ENCODE data around the gene ERP27. TPM values are rescaled to one million over a fixed set of nuclear protein-coding genes. Genes with fewer than 3 reads are reported as not detected.

ERP27 gene
- total and polyA plus RNA-seq, 9 donors: 0.09 to 1.2 (median 0.48) TPM

DNA sequence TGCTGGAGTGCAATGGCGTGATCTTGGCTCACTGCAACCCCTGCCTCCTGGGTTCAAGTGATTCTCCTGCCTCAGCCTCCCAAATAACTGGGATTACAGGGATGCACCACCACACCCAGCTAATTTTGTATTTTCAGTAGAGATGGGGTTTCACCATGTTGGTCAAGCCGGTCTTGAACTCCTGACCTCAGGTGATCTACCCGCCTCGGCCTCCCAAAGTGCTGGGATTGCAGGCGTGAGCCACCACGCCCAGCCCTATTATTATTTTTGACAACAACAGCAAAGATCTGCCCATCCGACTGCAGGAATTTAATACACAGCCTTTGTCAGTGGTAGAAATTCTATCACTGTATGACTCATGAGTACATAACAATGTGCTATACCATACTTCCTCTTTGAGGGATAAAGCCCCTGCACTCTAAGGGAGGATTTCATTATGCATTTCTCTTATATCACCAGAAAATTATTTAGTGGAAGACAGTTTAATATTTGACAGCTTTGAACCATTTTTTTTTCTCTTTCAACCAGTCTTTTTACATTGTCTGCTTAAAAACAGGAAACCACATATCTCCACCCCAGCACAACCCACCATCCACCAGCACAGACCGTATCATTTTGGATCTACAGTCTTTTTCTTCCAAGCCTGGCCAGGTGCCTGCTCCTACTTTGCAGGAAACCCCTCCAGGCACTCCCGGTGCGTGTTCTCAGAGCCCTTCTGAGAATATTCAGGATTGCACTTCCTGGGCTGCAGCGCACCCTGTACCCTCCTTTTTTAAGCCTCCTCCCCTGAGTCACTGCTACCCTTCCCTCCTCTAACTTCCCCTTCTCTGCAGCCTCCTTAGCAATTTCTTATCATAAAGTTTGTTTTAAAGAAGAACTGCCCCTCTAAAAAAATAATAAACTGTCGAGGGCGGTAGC is 22.5 kb upstream of the ERP27 start:
- Histone ChIP-seq H3K4me3 (ENCODE audit: low read length) (peak overlapping the region; percentile 46), H3K36me3 (ENCODE audit: control insufficient read depth, insufficient read depth, low read length) (no peaks in the 10 kb centered on the region), H3K27me3 (ENCODE audit: control insufficient read depth, insufficient read depth, low read length) (no peaks in the 10 kb centered on the region), H3K4me1 (ENCODE audit: control insufficient read depth, insufficient read depth, low read length) (no peaks in the 10 kb centered on the region), H3K9me3 (replicated peaks; ENCODE audit: control insufficient read depth, low read depth, low read length) (no peaks in the 10 kb centered on the region), H3K27ac (ENCODE audit: low read length) (peak overlapping the region; percentile 73)
- WGBS (ENCODE audit: insufficient coverage): 65% methylated on average over 10 of the region's 13 CpGs
- no peak for DNase-seq

DNA sequence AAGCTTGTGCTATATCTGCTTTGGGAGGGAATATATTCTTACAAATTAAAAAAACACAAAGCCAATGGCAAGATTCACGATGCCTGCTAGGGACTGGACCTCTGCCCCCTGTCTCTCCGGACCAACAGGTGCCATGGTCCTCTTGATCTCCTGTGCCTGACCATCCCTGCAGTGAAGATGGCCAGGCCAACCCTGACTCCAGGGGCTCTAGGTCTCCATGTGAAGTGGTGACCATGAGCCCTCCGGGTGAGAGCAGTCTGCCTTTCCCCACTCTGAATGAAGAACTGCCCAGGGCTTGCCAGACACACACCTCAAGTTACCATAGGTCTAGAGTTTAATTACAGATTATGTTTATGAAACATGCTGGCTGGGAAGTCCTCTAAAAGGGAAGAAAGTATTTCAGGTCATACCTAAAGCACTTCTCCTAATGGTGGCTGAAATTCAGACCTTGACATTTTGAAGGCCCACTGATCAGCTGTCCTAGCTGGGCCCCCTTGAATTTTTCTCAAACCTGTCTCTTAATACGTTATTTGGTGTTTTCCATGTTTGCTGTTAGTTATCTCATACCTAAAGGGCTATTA is 21.7 kb upstream of the ERP27 start:
- peak overlapping the region; percentile 9 for H3K4me3 ChIP-seq (ENCODE audit: low read length)
- no peaks in the 10 kb centered on the region for H3K9me3 ChIP-seq (replicated peaks; ENCODE audit: control insufficient read depth, low read depth, low read length)
- no peaks in the 10 kb centered on the region for H3K36me3 ChIP-seq (ENCODE audit: control insufficient read depth, insufficient read depth, low read length)
- no peaks in the 10 kb centered on the region for H3K27me3 ChIP-seq (ENCODE audit: control insufficient read depth, insufficient read depth, low read length)
- 82% methylated on average over 1 of the region's 4 CpGs for WGBS (ENCODE audit: insufficient coverage)
- no peaks in the 10 kb centered on the region for H3K4me1 ChIP-seq (ENCODE audit: control insufficient read depth, insufficient read depth, low read length)
- no peak for DNase-seq
- H3K27ac ChIP-seq (ENCODE audit: low read length): peak overlapping the region; percentile 50

DNA sequence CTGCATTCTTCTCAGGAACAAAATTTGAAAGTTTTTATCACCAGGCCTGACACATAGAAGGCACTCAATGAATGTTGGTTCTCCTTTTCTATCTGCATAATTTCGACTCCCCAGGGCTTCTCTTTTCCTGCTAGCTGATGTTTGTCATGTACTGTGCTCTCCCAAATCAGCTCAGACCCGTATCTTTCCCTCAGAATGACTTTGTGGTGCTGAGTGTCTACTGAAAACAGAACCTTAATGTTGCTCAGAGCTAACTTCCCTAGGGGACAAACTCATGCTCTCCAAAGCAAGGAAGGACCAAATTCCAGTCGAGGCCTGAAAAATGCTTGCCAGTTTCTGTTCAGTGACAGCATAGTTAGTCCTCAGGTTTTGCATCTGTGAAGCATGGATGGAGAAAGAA is 21.1 kb upstream of the ERP27 start:
- DNase-seq: no peak
- H3K4me1 ChIP-seq (ENCODE audit: control insufficient read depth, insufficient read depth, low read length): no peaks in the 10 kb centered on the region
- no peaks in the 10 kb centered on the region for H3K27me3 ChIP-seq (ENCODE audit: control insufficient read depth, insufficient read depth, low read length)
- H3K9me3 ChIP-seq (replicated peaks; ENCODE audit: control insufficient read depth, low read depth, low read length): no peaks in the 10 kb centered on the region
- no CpG with 5 or more reads among the region's 3 CpGs for WGBS (ENCODE audit: insufficient coverage)
- no peaks in the 10 kb centered on the region for H3K36me3 ChIP-seq (ENCODE audit: control insufficient read depth, insufficient read depth, low read length)
- peak overlapping the region; percentile 50 for H3K27ac ChIP-seq (ENCODE audit: low read length)
- H3K4me3 ChIP-seq (ENCODE audit: low read length): no peak overlapping the region

DNA sequence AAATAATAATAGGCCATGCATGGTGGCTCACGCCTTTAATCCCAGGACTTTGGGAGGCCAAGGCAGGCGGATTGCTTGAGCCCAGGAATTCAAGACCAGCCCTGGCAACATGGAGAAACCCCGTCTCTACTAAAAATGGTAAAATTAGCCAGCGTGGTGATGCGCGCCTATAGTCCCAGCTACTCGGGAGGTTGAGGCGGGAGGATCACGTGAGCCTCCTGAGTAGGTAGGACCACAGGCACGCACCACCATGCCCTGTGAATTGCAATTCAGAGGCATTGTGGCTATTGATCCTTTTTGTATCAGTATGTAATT is 20.7 kb upstream of the ERP27 start:
- Histone ChIP-seq H3K36me3 (ENCODE audit: control insufficient read depth, insufficient read depth, low read length) (no peaks in the 10 kb centered on the region), H3K27ac (ENCODE audit: low read length) (peak overlapping the region; percentile 17), H3K9me3 (replicated peaks; ENCODE audit: control insufficient read depth, low read depth, low read length) (no peaks in the 10 kb centered on the region), H3K27me3 (ENCODE audit: control insufficient read depth, insufficient read depth, low read length) (no peaks in the 10 kb centered on the region), H3K4me1 (ENCODE audit: control insufficient read depth, insufficient read depth, low read length) (no peaks in the 10 kb centered on the region), H3K4me3 (ENCODE audit: low read length) (no peak overlapping the region)
- whole genome bisulfite sequencing (ENCODE audit: insufficient coverage): 88% methylated on average over 10 of the region's 10 CpGs
- DNase-seq: no peak

DNA sequence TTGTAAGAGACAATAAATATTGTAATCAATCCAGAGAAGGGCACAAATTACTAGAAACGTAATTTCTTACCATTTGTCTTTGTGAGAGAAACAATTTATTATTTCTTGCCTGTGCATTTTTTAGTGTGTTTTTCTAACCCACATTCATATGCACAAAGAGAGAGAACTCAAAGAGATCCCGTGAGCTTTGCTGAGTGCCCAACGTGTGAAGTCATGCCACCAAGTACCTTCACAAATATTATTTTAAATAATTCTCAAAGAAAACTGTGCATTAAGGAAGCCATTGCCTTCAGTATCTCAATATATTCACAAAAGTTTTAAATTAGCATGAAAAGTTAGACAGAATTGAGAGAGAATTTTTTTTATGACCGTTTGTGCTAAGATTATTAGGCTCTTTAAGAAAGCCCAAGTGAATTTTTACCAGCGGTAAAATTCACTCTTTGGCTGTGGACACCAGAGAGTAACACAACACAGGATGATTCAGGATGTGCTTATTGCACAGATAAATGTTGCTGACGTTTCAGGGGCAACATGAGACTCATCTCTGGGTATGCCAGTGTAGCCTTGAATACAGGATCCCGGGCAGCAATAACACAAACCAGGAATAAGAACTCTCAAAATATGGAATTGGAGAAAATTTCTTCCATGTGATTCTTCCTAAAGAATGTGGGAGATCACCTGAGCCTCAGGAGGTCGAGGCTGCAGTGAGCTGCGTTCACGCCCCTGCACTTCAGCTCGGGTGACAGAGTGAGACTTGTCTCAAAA is 20.2 kb upstream of the ERP27 start:
- Histone ChIP-seq H3K36me3 (ENCODE audit: control insufficient read depth, insufficient read depth, low read length) (no peaks in the 10 kb centered on the region), H3K27ac (ENCODE audit: low read length) (peak overlapping the region; percentile 17), H3K9me3 (replicated peaks; ENCODE audit: control insufficient read depth, low read depth, low read length) (no peaks in the 10 kb centered on the region), H3K4me1 (ENCODE audit: control insufficient read depth, insufficient read depth, low read length) (no peaks in the 10 kb centered on the region), H3K27me3 (ENCODE audit: control insufficient read depth, insufficient read depth, low read length) (no peaks in the 10 kb centered on the region), H3K4me3 (ENCODE audit: low read length) (no peak overlapping the region)
- DNase-seq: no peak
- 74% methylated on average over 5 of the region's 11 CpGs for WGBS (ENCODE audit: insufficient coverage)

DNA sequence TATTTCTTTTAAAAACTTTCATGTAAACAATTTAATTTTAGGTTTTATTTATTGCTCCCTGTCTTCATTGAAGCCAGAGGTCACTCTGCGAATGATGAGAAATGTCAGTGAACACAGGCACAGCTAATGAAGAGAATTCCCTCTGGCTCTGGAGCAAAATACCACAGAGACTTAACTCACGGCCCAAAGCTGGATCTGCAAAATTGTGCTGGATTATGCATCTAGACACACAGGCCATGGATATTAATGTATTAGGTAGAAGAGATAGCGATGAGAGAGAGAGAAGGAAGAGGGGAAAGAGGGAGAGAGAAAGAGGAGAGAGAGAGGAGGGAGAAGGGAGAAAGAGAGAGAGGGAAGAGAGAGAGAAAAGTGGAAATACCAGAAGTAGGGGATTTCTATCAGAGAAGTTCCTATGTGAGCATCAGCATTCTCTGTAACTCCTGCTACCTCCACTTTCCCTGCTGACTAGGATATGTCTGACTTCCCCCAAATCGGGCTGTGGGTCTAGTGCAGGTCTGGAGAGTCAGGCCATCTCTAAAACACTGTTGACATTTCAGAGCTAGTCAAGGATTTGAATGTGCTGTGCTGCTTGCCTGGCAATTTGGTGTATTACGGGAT is 19.3 kb upstream of the ERP27 start:
- no peaks in the 10 kb centered on the region for H3K4me1 ChIP-seq (ENCODE audit: control insufficient read depth, insufficient read depth, low read length)

DNA sequence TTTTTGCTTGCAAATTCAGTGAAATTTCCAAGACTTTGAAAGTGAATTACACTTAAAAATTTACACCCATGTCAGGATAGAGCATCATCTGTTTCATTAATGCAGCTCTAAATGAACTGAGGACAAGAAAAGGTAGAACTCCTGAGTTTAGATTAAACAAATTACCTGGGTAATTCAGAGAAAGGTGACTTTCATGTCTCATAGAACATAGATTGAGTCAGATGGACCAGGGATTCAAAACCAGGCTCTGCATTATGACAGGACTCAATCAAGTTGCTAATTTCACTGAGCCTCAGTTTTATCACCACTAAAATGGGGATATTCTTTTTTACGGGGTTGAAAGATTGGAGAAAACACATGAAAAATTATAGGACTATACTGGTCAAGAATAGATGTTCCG is 18.6 kb upstream of the ERP27 start:
- H3K4me3 ChIP-seq (ENCODE audit: low read length): no peak overlapping the region
- H3K4me1 ChIP-seq (ENCODE audit: control insufficient read depth, insufficient read depth, low read length): no peaks in the 10 kb centered on the region

More for the DNA sequence above, 19.3 kb upstream of the ERP27 start:
- DNase-seq: no peak
- H3K9me3 ChIP-seq (replicated peaks; ENCODE audit: control insufficient read depth, low read depth, low read length): no peaks in the 10 kb centered on the region
- WGBS (ENCODE audit: insufficient coverage): 50% methylated on average over 4 of the region's 5 CpGs
- H3K36me3 ChIP-seq (ENCODE audit: control insufficient read depth, insufficient read depth, low read length): no peaks in the 10 kb centered on the region
- H3K27me3 ChIP-seq (ENCODE audit: control insufficient read depth, insufficient read depth, low read length): no peaks in the 10 kb centered on the region
- H3K4me3 ChIP-seq (ENCODE audit: low read length): no peak overlapping the region
- peak overlapping the region; percentile 1 for H3K27ac ChIP-seq (ENCODE audit: low read length)

DNA sequence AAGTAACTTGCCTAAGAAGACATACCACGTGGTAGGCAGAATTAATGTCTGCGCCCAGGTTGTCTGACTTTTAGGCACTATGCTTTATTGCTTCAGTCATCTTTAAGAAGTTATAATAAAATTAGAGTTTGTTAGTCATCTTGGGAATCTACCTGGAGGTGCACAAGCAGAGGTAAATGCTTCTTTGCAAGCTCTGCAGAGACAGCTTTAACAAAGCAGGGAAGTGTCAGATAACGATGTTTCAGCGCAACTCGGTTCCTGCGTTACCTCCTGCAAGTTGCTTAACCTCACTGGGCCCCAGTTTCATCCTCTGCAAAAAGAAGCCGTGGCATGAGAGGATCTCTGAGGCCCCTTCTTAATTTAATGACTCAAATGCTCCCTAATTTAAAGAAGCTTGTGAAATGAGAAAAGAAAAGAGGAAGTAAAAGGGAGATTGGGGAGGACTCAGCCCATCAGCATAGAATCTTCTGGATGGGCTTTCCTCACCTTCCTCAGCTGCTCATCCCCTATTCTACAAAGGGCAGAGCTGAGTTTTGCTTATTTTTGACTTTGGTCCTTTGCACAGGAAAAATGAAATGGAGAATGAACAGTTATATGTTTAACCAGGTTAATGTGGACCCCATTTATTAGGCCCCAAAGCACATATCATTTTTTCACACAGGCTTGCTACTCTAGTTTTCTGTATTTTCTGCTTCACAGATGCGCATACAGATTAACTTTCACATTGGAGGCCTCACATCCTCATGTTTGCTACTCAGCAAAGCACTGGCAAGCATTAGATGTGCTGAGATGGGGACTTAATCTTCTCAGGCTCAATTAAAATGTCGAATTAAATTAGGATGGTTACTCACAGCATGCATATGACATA is 17.9 kb upstream of the ERP27 start:
- H3K36me3 ChIP-seq (ENCODE audit: control insufficient read depth, insufficient read depth, low read length): no peaks in the 10 kb centered on the region
- DNase-seq: no peak
- 72% methylated on average over 5 of the region's 9 CpGs for WGBS (ENCODE audit: insufficient coverage)
- H3K4me3 ChIP-seq (ENCODE audit: low read length): no peak overlapping the region
- no peaks in the 10 kb centered on the region for H3K27me3 ChIP-seq (ENCODE audit: control insufficient read depth, insufficient read depth, low read length)
- H3K27ac ChIP-seq (ENCODE audit: low read length): no peak overlapping the region
- no peaks in the 10 kb centered on the region for H3K9me3 ChIP-seq (replicated peaks; ENCODE audit: control insufficient read depth, low read depth, low read length)
- H3K4me1 ChIP-seq (ENCODE audit: control insufficient read depth, insufficient read depth, low read length): peaks cover 3% of the 10 kb centered on the region

More for the DNA sequence above, 18.6 kb upstream of the ERP27 start:
- H3K27me3 ChIP-seq (ENCODE audit: control insufficient read depth, insufficient read depth, low read length): no peaks in the 10 kb centered on the region
- H3K36me3 ChIP-seq (ENCODE audit: control insufficient read depth, insufficient read depth, low read length): no peaks in the 10 kb centered on the region
- no peaks in the 10 kb centered on the region for H3K9me3 ChIP-seq (replicated peaks; ENCODE audit: control insufficient read depth, low read depth, low read length)
- H3K27ac ChIP-seq (ENCODE audit: low read length): no peak overlapping the region
- DNase-seq: no peak
- no CpG with 5 or more reads among the region's 2 CpGs for WGBS (ENCODE audit: insufficient coverage)

DNA sequence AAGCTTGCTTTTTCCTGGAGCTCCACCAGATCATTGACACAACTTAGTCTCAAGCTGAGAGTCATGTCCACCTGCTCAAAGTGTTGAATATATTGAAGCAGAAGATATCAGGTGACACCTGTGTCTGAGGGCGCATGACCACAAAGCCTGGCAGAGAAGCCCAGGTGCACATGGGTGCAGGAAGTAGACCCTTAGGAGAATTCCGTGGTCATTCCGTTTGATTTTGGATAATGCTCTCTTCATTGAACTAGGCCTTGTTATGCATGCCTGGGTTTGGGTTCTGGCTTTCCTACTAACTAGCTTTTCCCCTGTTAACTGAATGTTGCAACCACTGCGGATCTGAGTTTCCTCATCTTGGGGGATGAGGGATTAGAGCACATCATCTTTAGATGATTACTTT is 15.9 kb upstream of the ERP27 start:
- Histone ChIP-seq H3K4me3 (ENCODE audit: low read length) (no peak overlapping the region), H3K27ac (ENCODE audit: low read length) (no peak overlapping the region), H3K27me3 (ENCODE audit: control insufficient read depth, insufficient read depth, low read length) (no peaks in the 10 kb centered on the region), H3K9me3 (replicated peaks; ENCODE audit: control insufficient read depth, low read depth, low read length) (no peaks in the 10 kb centered on the region), H3K4me1 (ENCODE audit: control insufficient read depth, insufficient read depth, low read length) (peaks cover 3% of the 10 kb centered on the region), H3K36me3 (ENCODE audit: control insufficient read depth, insufficient read depth, low read length) (no peaks in the 10 kb centered on the region)
- no peak for DNase-seq
- 88% methylated on average over 1 of the region's 4 CpGs for WGBS (ENCODE audit: insufficient coverage)

Data from muscle of leg (tissue), 11 donors.